Measurements from ENCODE around the gene PMAIP1.

- no peak for TF ChIP-seq CTCF (IDR thresholded peaks at IDR 0.05)
- TF ChIP-seq POLR2A (IDR thresholded peaks at IDR 0.05), result no peak
Observed at GRCh38 chr18:59912007-59912550, 12.3 kb downstream of the PMAIP1 start.
